GM19099 (cell line): Measurements from ENCODE around the gene HK1.

Source experiments
- POLR2A ChIP-seq: IDR thresholded peaks from 3 replicates; pipeline ENCODE4 v1.6.1; 2011; ENCODE audit warnings: low read depth; ENCODE audit not compliant: insufficient read length; ENCODE audit errors: extremely low read depth

The HK1 gene

DNA sequence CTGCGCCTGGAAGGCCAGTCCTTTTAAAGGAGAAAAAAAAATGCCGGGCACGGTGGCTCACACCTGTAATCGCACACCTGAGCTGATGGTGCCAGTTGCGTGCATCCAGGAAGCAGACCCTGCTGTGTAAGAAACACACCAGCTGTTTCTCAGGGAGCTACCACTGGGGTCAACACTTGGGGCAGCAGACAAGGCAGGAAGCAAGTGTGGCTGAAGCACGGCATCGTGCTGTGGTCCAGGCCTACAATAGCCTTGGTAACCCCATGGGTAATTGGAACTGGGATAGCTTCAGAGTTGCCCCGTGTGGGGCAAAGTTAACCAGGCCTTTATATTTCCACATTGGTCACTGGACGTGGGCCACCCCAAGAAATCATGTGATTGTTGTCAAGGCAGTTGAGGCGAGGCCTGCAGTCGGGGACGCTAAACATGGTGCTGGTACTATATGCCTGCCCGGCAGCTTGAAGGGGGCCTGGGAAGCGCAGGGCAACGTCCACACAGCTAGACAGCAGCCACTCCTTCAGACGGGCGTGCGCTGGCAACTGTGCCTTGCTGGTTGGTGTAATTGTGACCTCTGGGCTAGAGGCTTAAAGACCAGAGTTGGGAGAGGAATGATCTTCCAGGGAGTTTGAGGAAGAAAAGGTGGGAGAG lies 140.9 kb downstream of the HK1 start:
- no peak for TF ChIP-seq POLR2A

DNA sequence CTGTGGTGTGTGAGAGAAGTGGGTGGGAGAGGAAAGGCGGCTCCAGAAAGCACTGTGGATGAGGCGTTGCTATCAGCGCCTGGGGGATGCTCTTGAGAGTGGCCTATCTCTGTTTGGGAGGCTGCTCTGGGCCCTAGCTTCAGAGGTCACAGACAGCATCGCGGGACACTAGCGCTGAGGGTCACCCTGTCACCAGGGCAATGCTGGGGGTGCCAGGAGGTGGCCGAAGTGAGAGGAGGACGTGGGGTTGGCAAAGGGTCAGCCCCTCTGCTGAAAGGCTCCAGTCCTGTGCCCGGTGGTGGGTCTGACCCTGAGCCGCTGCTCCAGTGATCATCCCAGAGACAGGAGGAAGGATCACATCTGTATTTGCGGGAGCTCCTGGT lies 141.4 kb downstream of the HK1 start:
- no peak for TF ChIP-seq POLR2A

DNA sequence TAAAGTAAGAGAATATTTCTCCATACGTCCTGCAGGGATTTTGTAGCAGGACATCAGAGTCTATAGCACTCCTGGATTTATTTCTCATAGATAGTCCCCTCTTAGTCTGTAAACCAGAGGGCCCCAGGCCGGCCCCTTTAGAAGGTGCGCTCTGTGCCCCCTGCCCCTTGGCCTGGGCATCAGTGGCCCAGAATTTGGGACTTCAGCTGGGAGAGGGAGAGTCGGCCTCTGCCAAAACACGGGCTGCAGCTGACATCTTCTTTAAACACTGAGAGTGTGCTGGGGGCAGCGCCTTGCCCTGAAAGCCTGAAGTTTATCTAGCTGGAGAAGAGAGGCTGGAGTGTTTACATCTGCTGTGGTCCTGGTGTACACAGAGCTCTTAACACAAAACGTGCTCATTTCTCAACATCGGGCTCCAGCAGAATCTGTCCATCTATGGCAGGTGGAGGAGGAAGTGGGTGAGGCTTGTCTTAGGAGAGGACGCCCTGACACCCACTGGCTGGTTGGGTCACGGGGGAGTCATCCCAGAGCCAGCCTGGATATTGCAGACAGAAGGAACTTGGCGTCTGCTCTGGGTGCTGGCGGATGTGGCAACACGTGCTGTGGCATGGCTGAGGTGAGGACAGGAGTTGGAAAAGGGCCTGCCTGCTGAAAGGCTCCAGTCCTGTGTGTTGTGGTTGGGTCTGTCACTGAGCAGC lies 143.5 kb downstream of the HK1 start:
- TF ChIP-seq POLR2A = no peak

DNA sequence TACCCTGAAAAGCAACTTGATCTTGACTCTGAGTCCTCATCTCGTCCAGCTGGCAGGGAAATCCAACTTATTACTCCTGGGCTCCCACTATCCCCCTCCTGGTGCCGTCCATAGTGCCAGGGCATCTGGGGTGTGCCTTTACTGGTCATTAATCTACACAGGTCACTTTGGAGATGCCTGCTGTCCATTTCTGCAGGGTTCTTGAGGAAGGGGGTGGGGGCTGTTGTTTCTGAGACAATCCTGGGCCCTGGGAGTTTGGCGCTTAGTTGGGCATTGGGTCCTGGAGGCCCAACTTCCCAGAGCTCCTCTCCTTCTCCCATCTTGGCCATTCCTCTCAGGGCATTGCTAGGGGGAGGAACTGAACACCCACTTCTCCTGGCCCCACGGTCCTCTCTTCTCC lies 144.4 kb downstream of the HK1 start:
- TF ChIP-seq POLR2A = no peak

DNA sequence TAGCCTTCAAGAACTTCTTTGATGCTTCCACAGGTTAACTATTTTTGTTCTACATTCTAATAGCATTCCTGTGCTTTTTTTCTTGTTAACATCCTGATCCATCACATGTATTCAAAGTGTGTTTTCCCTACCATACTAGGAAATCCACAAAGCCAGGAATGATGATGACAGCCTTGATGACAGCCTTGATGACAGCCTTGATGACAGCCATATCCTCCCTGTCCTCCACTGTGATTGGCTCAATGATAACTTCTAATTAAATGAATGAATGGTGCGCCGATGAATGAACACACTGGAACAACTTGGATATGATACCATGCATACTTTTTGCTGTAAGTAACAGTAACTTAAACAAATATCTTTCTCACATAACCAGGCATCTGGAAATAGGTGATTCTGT lies 146.7 kb downstream of the HK1 start:
- no peak for TF ChIP-seq POLR2A

DNA sequence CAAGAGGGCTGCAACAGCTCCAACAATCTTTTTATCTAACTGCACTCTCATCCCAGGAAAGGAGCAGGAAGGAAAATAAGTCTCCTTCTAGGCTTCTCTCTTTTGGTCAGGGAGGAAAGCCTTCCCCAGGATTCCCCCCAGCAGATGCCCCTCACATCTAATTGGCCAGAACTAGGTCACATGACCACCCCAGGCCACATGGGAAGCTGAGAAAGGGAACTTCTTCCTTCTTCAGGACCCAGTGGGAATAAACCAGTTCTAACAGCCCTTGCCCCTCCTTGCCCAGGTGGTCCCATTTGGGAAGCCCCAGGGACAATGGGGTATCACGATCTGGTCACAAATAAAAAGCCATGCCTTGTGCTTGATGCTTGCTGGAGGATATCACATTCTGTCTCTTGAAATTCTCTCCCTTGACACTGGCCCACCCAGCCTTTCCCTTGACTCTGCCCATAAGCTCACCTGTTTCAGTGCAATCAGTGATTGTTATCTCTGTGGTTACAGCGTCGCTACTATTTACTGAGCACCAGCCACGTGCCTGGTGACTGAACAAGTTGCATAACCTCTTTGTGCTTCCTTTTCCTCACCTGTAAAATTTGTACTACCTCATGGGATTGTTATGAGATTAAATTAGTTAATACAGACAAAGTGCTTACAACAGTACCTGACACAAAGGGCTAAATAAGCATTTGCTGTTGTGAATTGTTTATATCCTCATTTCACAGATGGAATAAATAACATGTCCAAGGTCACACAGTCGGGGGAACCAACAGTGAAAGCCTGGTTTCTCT lies 147.4 kb downstream of the HK1 start:
- TF ChIP-seq POLR2A = no peak

GRCh38 chr10:69426376-69426727 lies 148.1 kb downstream of the HK1 start:
- TF ChIP-seq POLR2A = no peak

DNA sequence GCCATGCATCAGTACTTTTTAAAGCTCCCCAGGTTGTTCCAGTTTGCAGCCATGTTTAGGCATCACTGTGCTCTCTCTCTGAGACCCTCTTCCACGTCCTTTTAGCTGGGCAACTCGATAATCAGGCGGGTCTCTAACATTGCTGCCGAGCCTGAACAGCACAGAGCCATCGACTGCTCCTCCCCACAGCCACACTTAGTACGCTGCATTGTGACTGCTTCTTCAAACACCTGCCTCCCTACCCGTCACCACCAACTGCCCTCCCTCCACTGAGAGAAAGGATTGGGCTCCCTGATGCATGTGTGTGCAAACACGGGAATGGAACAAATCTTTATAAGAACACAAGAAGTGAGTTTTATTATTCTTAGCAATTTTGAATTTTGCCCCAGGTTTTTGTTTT lies 149.9 kb downstream of the HK1 start:
- TF ChIP-seq POLR2A = no peak

GRCh38 chr10:69434169-69434568 lies 155.9 kb downstream of the HK1 start:
- no peak for TF ChIP-seq POLR2A

DNA sequence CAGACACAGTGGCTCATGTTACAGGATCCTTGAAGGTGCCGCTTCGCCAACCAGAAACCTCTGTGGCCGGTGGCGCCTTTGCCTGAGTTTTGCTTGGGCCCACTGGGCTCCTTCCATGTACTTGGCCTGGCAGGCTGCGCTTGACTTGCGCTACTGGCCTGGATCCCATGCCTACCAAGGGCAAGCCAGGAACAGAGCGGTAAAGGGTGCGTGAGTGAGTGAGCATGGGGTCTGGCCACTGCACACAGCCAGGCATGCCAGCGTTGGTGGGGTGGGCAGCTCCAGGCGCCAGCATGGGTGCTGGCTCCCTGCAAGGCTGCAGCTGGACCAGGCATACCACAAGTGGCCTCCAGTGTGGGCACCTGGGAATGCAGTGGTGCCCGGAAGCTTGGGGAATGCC lies 156.6 kb downstream of the HK1 start:
- no peak for TF ChIP-seq POLR2A

DNA sequence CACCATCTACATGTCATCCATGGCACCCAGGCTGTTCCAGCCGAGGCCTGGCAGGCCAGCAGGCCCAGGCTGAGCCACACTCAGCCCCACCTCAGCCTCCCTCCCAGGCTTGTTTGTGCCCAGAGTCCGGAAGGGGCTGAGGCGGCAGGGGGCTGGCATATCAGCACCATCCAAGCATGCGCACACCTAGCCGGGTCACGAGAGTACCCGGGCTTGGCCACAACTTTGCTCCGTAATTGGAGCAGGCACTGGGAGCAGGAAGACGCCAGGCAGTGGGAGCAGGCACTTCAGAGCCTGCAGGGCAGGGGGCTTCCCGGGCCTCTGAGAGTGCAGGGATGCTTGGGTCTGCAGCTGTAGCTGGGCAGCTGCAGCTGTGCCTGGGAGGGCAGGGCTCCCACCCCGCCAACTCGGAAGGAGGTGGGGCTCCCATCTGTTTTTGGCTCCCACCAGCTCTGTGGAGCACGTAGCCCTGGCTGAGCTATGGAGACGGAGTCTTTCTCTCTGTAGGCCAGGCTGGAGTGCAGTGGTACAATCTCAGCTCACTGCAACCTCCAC lies 157.7 kb downstream of the HK1 start:
- TF ChIP-seq POLR2A = no peak

GRCh38 chr10:69437321-69438259 lies 159.3 kb downstream of the HK1 start:
- no peak for TF ChIP-seq POLR2A

- TF ChIP-seq POLR2A = no peak
Measured at GRCh38 chr10:69438536-69439349, 160.4 kb downstream of the HK1 start.

- no peak for TF ChIP-seq POLR2A
Measured at GRCh38 chr10:69439350-69439739, 161.0 kb downstream of the HK1 start.
